Omental fat pad (tissue), 4 donors: ENCODE data around the gene HTRA3. TPM values are rescaled to one million over a fixed set of nuclear protein-coding genes. Genes with fewer than 3 reads are reported as not detected.

ENCODE experiments used
- ATAC-seq: fragments of 150-250 bp; one replicate; pipeline ENCODE4 v1.9.1; 2016; ENCODE audit warnings: mild to moderate bottlenecking, moderate library complexity; ENCODE audit not compliant: low FRiP score
- DNase-seq: peaks from one replicate; pipeline ENCODE4 v3.0.0-alpha.2; 2019; ENCODE audit warnings: low spot score
- total RNA-seq, 4 donors: library from RNA; depleted of rRNA; stranded (reverse); fragments of >200 nt; gene quantifications; one replicate each; pipeline ENCODE4 v1.1.0, GENCODE V29; 2016
- TF ChIP-seq, protein P1 (sequence below), 3 donors: fragments of 450-650 bp; IDR thresholded peaks; one replicate each; pipeline ENCODE4 v1.5.1; 2016 to 2017; ENCODE audit warnings: antibody characterized with exemption in 3 of 3, mild to moderate bottlenecking in 3 of 3, moderate library complexity in 2 of 3

HTRA3 gene
- total RNA-seq, 4 donors from 2014 or later = 15.8 to 147 (median 23.3) TPM

DNA sequence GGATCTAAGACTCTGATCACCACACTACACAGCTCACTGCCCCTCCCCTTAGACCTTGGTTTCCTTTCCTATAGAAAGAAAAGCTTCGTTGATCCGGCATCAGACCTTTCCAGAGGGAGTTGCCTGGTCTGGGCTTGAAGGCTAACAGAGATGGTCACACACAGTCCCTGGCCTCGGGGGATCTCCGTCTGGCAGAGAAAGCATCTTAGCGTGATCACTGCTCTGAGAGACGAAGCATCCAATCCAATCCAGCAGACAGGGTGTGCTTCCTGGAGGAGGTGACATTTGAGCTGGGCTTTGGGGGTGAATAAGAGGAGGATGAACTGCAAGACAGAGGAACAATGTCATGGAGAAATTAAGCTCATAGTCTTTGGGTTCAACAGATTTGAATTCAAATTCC is 49.5 kb downstream of the HTRA3 start:
- DNase-seq (no peak), ATAC-seq (no peak)
- TF ChIP-seq, protein P1, sequence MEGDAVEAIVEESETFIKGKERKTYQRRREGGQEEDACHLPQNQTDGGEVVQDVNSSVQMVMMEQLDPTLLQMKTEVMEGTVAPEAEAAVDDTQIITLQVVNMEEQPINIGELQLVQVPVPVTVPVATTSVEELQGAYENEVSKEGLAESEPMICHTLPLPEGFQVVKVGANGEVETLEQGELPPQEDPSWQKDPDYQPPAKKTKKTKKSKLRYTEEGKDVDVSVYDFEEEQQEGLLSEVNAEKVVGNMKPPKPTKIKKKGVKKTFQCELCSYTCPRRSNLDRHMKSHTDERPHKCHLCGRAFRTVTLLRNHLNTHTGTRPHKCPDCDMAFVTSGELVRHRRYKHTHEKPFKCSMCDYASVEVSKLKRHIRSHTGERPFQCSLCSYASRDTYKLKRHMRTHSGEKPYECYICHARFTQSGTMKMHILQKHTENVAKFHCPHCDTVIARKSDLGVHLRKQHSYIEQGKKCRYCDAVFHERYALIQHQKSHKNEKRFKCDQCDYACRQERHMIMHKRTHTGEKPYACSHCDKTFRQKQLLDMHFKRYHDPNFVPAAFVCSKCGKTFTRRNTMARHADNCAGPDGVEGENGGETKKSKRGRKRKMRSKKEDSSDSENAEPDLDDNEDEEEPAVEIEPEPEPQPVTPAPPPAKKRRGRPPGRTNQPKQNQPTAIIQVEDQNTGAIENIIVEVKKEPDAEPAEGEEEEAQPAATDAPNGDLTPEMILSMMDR (IDR thresholded peaks at IDR 0.05) = no peak

DNA sequence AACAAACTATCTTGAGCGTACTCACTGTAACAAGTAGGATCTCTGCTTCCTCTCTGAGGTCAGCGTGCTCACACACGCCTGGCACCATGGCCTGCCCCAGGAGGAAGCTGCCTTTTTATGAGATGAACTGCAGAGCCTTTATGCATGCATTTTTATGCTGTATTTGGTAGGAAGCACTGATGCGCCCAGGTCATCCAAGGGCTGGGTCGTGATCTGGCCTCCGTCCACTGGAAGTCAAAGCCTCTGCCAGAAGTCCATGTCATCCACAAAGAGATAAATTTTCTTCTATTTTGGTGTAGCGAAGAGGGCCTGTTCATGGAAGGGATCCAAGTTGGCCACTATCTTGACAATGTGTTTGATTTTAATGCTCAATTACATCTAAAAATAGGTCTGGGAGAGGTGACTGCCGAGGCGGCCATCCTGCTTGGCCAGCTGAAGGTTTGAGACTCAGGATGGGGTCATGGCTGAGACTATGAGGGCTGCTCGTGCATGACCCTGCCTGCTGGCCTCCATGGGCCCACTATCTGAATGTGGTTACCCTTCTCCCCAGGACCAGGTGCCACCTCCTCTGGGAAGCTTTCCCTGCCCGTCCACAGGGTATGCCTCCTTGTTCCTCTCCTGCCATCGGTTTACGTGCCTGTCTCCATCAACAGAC is 50.3 kb downstream of the HTRA3 start:
- no peak for ATAC-seq
- TF ChIP-seq, protein P1 (IDR thresholded peaks at IDR 0.05) = no peak
- DNase-seq = no peak

DNA sequence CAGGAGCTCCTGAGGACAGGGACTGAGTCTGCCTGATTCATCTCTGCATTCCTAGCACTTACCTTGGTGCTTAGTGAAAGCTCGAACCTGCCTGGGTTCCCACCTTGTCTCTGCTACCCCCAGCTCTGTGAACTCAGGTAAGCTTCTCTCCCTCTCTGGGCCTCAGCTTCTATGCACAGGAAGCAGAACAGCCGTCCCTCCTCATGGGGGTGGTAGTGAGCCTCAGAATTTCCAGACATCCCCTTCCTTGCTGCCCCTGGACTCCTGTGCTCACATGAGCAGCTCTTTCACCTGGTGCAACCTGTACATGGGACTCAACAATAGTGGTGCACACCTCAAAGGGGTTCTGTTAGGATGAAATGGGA is 50.8 kb downstream of the HTRA3 start:
- ATAC-seq (no peak), DNase-seq (no peak)
- TF ChIP-seq, protein P1 (IDR thresholded peaks at IDR 0.05) = no peak

DNA sequence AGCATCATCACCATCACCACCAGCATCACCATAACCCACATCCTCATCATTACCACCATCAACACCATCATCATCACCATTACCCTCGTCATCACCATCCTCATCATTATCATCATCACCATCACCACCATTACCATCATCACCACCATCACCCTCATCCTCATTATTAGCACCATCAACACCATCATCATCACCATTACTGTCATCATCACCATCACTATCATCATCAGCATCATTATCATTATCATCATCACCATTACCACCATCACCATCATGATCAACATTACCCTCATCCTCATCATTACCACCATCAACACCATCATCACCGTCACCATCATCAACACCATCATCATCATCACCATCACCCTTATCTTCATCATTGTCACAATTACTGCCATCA is 51.7 kb downstream of the HTRA3 start:
- ATAC-seq (no peak), DNase-seq (no peak)
- TF ChIP-seq, protein P1 (IDR thresholded peaks at IDR 0.05) = no peak

DNA sequence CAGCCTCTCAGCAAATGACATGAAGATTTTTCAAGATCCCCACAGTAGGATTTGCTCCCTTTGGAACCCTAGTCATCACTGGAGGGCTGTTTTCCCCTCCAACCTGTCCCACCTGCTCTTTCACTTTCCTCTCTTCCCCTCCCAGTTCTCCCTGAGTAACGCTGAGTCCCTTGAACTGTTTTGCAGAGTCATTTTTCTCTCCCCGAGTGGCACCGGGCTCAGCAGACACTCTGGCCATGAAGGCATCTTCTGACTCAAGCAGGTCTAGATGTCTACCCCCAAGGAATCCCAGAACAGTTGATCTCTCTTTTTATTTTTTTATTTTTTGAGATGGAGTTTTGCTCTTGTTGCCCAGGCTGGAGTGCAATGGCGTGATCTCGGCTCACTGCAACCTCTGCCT is 52.2 kb downstream of the HTRA3 start:
- DNase-seq = no peak

DNA sequence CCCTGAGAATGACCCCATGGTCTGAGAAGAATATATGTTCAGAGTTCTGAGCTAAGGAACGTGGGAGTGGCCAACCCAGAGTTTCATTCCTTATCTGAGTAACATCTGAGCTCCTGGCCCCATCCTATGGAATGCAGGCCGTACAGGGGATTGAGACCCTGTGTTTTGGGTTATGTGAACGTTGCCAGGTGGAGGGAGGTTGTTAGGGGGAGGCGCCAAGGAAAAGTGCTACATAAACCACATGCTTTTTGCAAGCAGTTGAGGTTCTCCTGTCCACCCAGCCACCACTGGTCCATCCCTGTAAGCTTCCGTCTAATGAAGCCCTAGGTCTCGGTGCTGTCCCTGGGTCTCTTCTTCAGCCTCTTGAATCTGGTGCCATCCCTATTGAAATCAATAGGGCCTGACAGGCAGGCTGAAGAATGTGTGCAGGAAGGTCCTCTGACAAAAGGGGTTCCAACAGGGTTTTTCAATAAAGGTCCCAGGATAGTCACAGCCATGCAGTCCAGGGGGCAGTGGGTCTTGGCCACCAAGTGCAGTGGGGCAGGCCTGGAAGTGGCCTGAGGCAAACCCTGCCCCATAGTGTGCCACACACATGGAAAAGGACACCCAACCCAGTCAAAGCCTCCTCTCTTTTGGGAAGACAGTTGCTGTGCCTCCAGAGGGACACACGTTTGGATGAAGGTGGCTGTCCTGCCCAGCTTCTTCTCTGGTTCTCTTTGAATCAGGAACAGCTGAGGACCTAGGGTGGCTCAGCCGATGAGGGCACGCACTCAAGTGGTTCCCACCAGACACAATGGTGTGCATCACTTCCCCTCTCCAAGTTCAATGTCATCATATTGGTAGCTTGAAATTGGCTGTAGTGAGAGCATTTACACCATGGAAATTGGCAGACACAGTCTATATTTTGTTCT is 53.5 kb downstream of the HTRA3 start:
- ATAC-seq = no peak
- TF ChIP-seq, protein P1 (IDR thresholded peaks at IDR 0.05) = no peak
- DNase-seq = no peak

More for the DNA sequence above, 52.2 kb downstream of the HTRA3 start:
- TF ChIP-seq, protein P1 (IDR thresholded peaks at IDR 0.05) = no peak
- no peak for ATAC-seq
